H1 (cell line): ENCODE data around the gene AP2A2. TPM values are rescaled to one million over a fixed set of nuclear protein-coding genes. Genes with fewer than 3 reads are reported as not detected.

ENCODE experiments used
- CTCF ChIA-PET: fragments of 300-600 bp; sonication (Branson Sonifier 250); formaldehyde crosslinking; loops from one replicate; lab custom pipeline; 2021; ENCODE audit not compliant: partially characterized antibody; lab: Charles Lee
- POLR2A ChIA-PET: fragments of 300-600 bp; sonication (Branson Sonifier 250); formaldehyde crosslinking; loops from one replicate; lab custom pipeline; 2021; ENCODE audit warnings: inconsistent platforms; ENCODE audit not compliant: partially characterized antibody; lab: Charles Lee
- DNase-seq, 2 experiments: peaks; one replicate each; pipeline versions ENCODE4 v3.0.0 to v3.0.0-alpha.2; 2010 to 2022; ENCODE audit warnings: low spot score in 2 of 2, low read depth in 1 of 2, mixed read lengths in 1 of 2
- FAIRE-seq: peaks from 2 replicates; lab custom pipeline; 2011; peaks lifted over from hg19 to GRCh38; lab: Jason Lieb, UNC
- H2AFZ ChIP-seq: 2 replicates; pipeline ENCODE4 v1.8.1; 2012; ENCODE audit warnings: low read length, inconsistent platforms
- H2AK5ac ChIP-seq: 2 replicates; pipeline ENCODE4 v1.6.1; 2013; ENCODE audit warnings: low read depth, low read length
- H2BK120ac ChIP-seq: replicated peaks from 2 replicates; pipeline ENCODE3; 2013; ENCODE audit warnings: low read depth, low read length, inconsistent platforms
- H2BK12ac ChIP-seq: 2 replicates; pipeline ENCODE4 v1.6.1; 2013; ENCODE audit warnings: low read depth, low read length
- H2BK15ac ChIP-seq: 2 replicates; pipeline ENCODE4 v1.6.1; 2013; ENCODE audit warnings: low read length
- H2BK20ac ChIP-seq: 2 replicates; pipeline ENCODE4 v1.6.1; 2013; ENCODE audit warnings: low read length
- H2BK5ac ChIP-seq: 2 replicates; pipeline ENCODE4 v1.6.1; 2013; ENCODE audit warnings: low read depth, low read length
- H3K14ac ChIP-seq: 2 replicates; pipeline ENCODE4 v1.6.1; 2013; ENCODE audit warnings: inconsistent platforms; ENCODE audit not compliant: insufficient read length
- H3K18ac ChIP-seq: 2 replicates; pipeline ENCODE4 v1.6.1; 2013; ENCODE audit warnings: low read length; ENCODE audit errors: extremely low read depth
- H3K23ac ChIP-seq: 2 replicates; pipeline ENCODE4 v1.6.1; 2013; ENCODE audit warnings: inconsistent platforms; ENCODE audit not compliant: insufficient read length
- H3K23me2 ChIP-seq: 2 replicates; pipeline ENCODE4 v1.6.1; 2013; ENCODE audit warnings: low read depth, low read length
- H3K27ac ChIP-seq: 2 replicates; pipeline ENCODE4 v1.6.1; 2011; ENCODE audit warnings: low read depth, low read length, inconsistent platforms
- H3K27me3 ChIP-seq, 4 experiments: replicated peaks in 1 of 4; 1 replicate in 1 of 4; 2 replicates in 3 of 4; pipeline versions ENCODE4 v1.6.1 to v1.8.1; 2011 to 2013; ENCODE audit warnings: low read length in 3 of 4, mild to moderate bottlenecking in 3 of 4, inconsistent platforms in 2 of 4, mixed read lengths in 2 of 4, moderate library complexity in 1 of 4; ENCODE audit not compliant: control insufficient read depth in 3 of 4, insufficient read depth in 3 of 4; ENCODE audit errors: extremely low read depth in 1 of 4
- H3K36me3 ChIP-seq, 4 experiments: 2 replicates each; pipeline versions ENCODE4 v1.6.1 to v1.8.1; 2011 to 2013; ENCODE audit warnings: mild to moderate bottlenecking in 4 of 4, low read length in 3 of 4, moderate library complexity in 2 of 4, control low read depth in 1 of 4, inconsistent platforms in 1 of 4; ENCODE audit not compliant: insufficient read depth in 4 of 4, control insufficient read depth in 2 of 4
- H3K4ac ChIP-seq: replicated peaks from 2 replicates; pipeline ENCODE3; 2013; ENCODE audit warnings: low read length, low read depth, mixed read lengths, inconsistent platforms; ENCODE audit not compliant: insufficient read length
- H3K4me1 ChIP-seq, 4 experiments: replicated peaks in 1 of 4; 1 replicate in 1 of 4; 2 replicates in 3 of 4; pipeline versions ENCODE4 v1.6.1 to v1.8.1; 2011 to 2013; ENCODE audit warnings: low read length in 3 of 4, inconsistent platforms in 2 of 4, mixed read lengths in 1 of 4; ENCODE audit not compliant: insufficient read depth in 4 of 4, control insufficient read depth in 3 of 4
- H3K4me2 ChIP-seq, 2 experiments: 2 replicates each; pipeline versions ENCODE4 v1.6.1 to v1.8.1; 2011 to 2013; ENCODE audit warnings: low read depth in 2 of 2, low read length in 2 of 2, control low read depth in 1 of 2, inconsistent platforms in 1 of 2, mild to moderate bottlenecking in 1 of 2; ENCODE audit not compliant: insufficient read depth in 1 of 2
- H3K4me3 ChIP-seq, 4 experiments: fragments of 200-600, 300-600 bp in 1 of 4; sonication (generic), shearing (Covaris generic), sonication (Bioruptor Twin) in 1 of 4; 2 replicates each; pipeline versions ENCODE4 v1.5.1 to v1.8.1; 2011 to 2016; ENCODE audit warnings: low read length in 4 of 4, low read depth in 3 of 4, control low read depth in 2 of 4, inconsistent platforms in 2 of 4, mild to moderate bottlenecking in 2 of 4, mixed read lengths in 1 of 4, moderate library complexity in 1 of 4; ENCODE audit not compliant: insufficient read depth in 2 of 4; ENCODE audit errors: extremely low read depth in 1 of 4
- H3K56ac ChIP-seq: replicated peaks from 2 replicates; pipeline ENCODE3; 2013; ENCODE audit warnings: low read depth, mild to moderate bottlenecking, mixed read lengths, low read length, inconsistent platforms; ENCODE audit not compliant: insufficient read length
- H3K79me1 ChIP-seq: 2 replicates; pipeline ENCODE4 v1.6.1; 2013; ENCODE audit warnings: low read depth, low read length, control low read depth
- H3K79me2 ChIP-seq, 2 experiments: 2 replicates each; pipeline versions ENCODE4 v1.6.1 to v1.8.1; 2012 to 2013; ENCODE audit warnings: low read length in 2 of 2, mild to moderate bottlenecking in 2 of 2, inconsistent platforms in 1 of 2; ENCODE audit not compliant: insufficient read depth in 2 of 2, control insufficient read depth in 1 of 2
- H3K9ac ChIP-seq, 4 experiments: replicated peaks in 1 of 4; 1 replicate in 1 of 4; 2 replicates in 3 of 4; pipeline versions ENCODE4 v1.6.1 to v1.8.1; 2011 to 2013; ENCODE audit warnings: low read depth in 3 of 4, low read length in 3 of 4, control low read depth in 2 of 4, mild to moderate bottlenecking in 2 of 4, moderate library complexity in 2 of 4, inconsistent platforms in 1 of 4; ENCODE audit errors: extremely low read depth in 1 of 4
- H3K9me3 ChIP-seq, 2 experiments: 2 replicates each; pipeline versions ENCODE4 v1.6.1 to v1.8.1; 2012 to 2013; ENCODE audit warnings: mild to moderate bottlenecking in 2 of 2, moderate library complexity in 2 of 2, control low read depth in 1 of 2, inconsistent platforms in 1 of 2, low read depth in 1 of 2, low read length in 1 of 2, mixed read lengths in 1 of 2; ENCODE audit not compliant: insufficient read depth in 2 of 2
- H4K20me1 ChIP-seq, 2 experiments: replicated peaks in 1 of 2; 2 replicates each; pipeline versions ENCODE3 to v1.8.1; 2011 to 2013; ENCODE audit warnings: inconsistent platforms in 2 of 2, low read length in 2 of 2, mild to moderate bottlenecking in 1 of 2; ENCODE audit not compliant: insufficient read depth in 2 of 2, control insufficient read depth in 1 of 2
- H4K5ac ChIP-seq: 2 replicates; pipeline ENCODE4 v1.6.1; 2013; ENCODE audit warnings: low read length, low read depth, mixed read lengths, inconsistent platforms; ENCODE audit not compliant: insufficient read length
- H4K8ac ChIP-seq: 2 replicates; pipeline ENCODE4 v1.8.0; 2013; ENCODE audit warnings: mild to moderate bottlenecking, moderate library complexity, low read length, inconsistent platforms; ENCODE audit not compliant: insufficient read depth; ENCODE audit errors: extremely low read depth
- H4K91ac ChIP-seq: replicated peaks from 2 replicates; pipeline ENCODE3; 2013; ENCODE audit warnings: low read length, mixed read lengths, inconsistent platforms; ENCODE audit not compliant: insufficient read length
- ASH2L ChIP-seq: fragments of 200-600, 300-600 bp; sonication (generic); IDR thresholded peaks from one replicate; pipeline ENCODE4 v1.7.1; 2017; ENCODE audit warnings: low read length
- FOSL1 ChIP-seq: IDR thresholded peaks from 2 replicates; pipeline ENCODE4 v1.6.1; 2011; ENCODE audit warnings: mild to moderate bottlenecking, low read depth, low read length, moderate library complexity; ENCODE audit not compliant: insufficient read depth
- KDM5A ChIP-seq: fragments of 200-600 bp; IDR thresholded peaks from 2 replicates; pipeline ENCODE4 v1.7.1; 2012; ENCODE audit warnings: mild to moderate bottlenecking, low read length, inconsistent platforms, mixed read lengths
- WGBS, 2 experiments: shearing (Covaris generic) in 1 of 2; methylation state at CpG; one replicate each; pipeline versions ENCODE4 v1.1.6 to v1.1.7; 2013 to 2015; ENCODE audit warnings: low lambda C conversion rate in 2 of 2, mixed read lengths in 2 of 2, inconsistent platforms in 1 of 2, low coverage in 1 of 2, missing lambda C conversion rate in 1 of 2; ENCODE audit not compliant: insufficient replicate concordance in 2 of 2, insufficient coverage in 1 of 2, insufficient read length in 1 of 2; ENCODE audit errors: extremely low coverage in 1 of 2, missing lambda C conversion rate in 1 of 2; 5-methylcytosine and 5-hydroxymethylcytosine counted together
- polyA plus RNA-seq, 7 experiments: library from polyadenylated mRNA; depleted of rRNA in 3 of 7; stranded (reverse) in 5 of 7; unstranded in 2 of 7; fragments of >200 nt in 5 of 7; fragments of 200-250 nt in 2 of 7; gene quantifications; 1 replicate in 5 of 7; 2 replicates in 1 of 7; 4 replicates in 1 of 7; pipeline versions ENCODE4 v1.2.1 to v1.2.3, GENCODE V29; 2011 to 2013; ENCODE audit warnings: missing spikeins in 2 of 7, mixed read lengths in 2 of 7
- total RNA-seq: library from RNA; stranded (reverse); fragmentation: NEBNext Ultra II Directional; extraction: Animal tissue kit (Norgen Biotek cat#: 25700); gene quantifications from 2 replicates; pipeline ENCODE4 v1.2.1, GENCODE V29; 2021

The AP2A2 gene
- total and polyA plus RNA-seq, 2 of the 8 experiments (the other 6 are each of a cell fraction or from before 2014, with no cell fraction given): 50.0 to 65.0 TPM

DNA sequence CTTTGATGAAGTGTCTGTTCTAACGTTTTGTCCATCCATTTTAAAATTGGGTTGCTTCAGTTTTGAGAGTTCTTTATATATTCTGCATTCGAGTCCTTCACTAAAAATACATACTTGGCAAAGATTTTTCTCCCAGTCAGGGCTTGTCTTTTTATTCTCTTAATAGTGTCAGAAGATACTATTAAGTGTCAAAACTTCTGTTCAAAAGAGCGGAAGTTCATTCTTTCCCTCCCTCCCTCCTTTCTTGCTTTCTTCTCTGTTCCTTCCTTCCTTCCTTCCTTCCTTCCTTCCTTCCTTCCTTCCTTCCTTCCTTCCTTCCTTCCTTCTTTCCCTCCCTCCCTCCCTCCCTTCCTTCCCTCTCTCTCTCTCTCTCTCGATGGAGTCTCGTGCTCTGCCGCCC is 118.5 kb downstream of the AP2A2 start:
- Histone ChIP-seq H3K14ac (no peak overlapping the region), H3K4me2 (no peak overlapping the region), H2BK5ac (no peak overlapping the region), H4K5ac (no peak overlapping the region), H3K23me2 (no peaks in the 10 kb centered on the region; the same call in 1 of the 2 replicates), H3K4me3 (no peak overlapping the region), H3K4ac (no peak overlapping the region), H3K4me1 (no peaks in the 10 kb centered on the region), H3K18ac (no peak overlapping the region), H4K91ac (no peak overlapping the region), H3K56ac (no peak overlapping the region), H3K79me1 (no peaks in the 10 kb centered on the region), H2BK20ac (no peak overlapping the region), H2BK12ac (no peak overlapping the region), H2BK15ac (no peak overlapping the region), H4K20me1 (no peaks in the 10 kb centered on the region), H2AFZ (no peak overlapping the region), H4K8ac (no peak overlapping the region), H3K27ac (no peak overlapping the region), H3K79me2 (no peaks in the 10 kb centered on the region), H3K27me3 (no peaks in the 10 kb centered on the region; a peak in 1 of 7 replicates), H3K9me3 (no peaks in the 10 kb centered on the region), H3K36me3 (no peaks in the 10 kb centered on the region), H3K9ac (no peak overlapping the region), H2BK120ac (no peak overlapping the region), H3K23ac (no peak overlapping the region), H2AK5ac (no peak overlapping the region)
- ChIA-PET CTCF (interaction anchor here (1.5 kb wide), 1 partner anchor 68 kb away, joined by 3 read pairs; no protein-coding TSS in a partner anchor), POLR2A (no interaction called here)
- FAIRE-seq (no peak), DNase-seq (no peak)
- 80% methylated on average over 2 of the region's 6 CpGs; no CpG with 5 or more reads in 1 of the 2 experiments for WGBS, 2 experiments
- TF ChIP-seq FOSL1 (no peak), ASH2L (no peak), KDM5A (no peak)
